HEK293T (cell line): ENCODE results near the gene COPS3.

ENCODE experiments used
- ARNT ChIP-seq: fragments of 450-650 bp; IDR thresholded peaks from 2 replicates; pipeline ENCODE4 v1.6.1; 2017; ENCODE audit warnings: mild to moderate bottlenecking
- ELF4 ChIP-seq: fragments of 450-650 bp; IDR thresholded peaks from 2 replicates; pipeline ENCODE4 v1.6.1; 2017; ENCODE audit warnings: antibody characterized with exemption
- FOXA1 ChIP-seq: fragments of 450-650 bp; IDR thresholded peaks from 2 replicates; pipeline ENCODE4 v1.6.1; 2016; ENCODE audit warnings: mild to moderate bottlenecking
- FOXM1 ChIP-seq: fragments of 450-650 bp; IDR thresholded peaks from 2 replicates; pipeline ENCODE4 v1.6.1; 2017; ENCODE audit warnings: mild to moderate bottlenecking, borderline replicate concordance
- LEF1 ChIP-seq: fragments of 450-650 bp; IDR thresholded peaks from 2 replicates; pipeline ENCODE4 v1.6.1; 2017; ENCODE audit warnings: mild to moderate bottlenecking, borderline replicate concordance
- SP1 ChIP-seq: fragments of 450-650 bp; IDR thresholded peaks from 2 replicates; pipeline ENCODE4 v1.6.1; 2017
- SUZ12 ChIP-seq: fragments of 450-650 bp; IDR thresholded peaks from 2 replicates; pipeline ENCODE4 v1.6.1; 2016; ENCODE audit warnings: mild to moderate bottlenecking
- TARDBP ChIP-seq: fragments of 450-650 bp; IDR thresholded peaks from 2 replicates; pipeline ENCODE4 v1.6.1; 2016

DNA sequence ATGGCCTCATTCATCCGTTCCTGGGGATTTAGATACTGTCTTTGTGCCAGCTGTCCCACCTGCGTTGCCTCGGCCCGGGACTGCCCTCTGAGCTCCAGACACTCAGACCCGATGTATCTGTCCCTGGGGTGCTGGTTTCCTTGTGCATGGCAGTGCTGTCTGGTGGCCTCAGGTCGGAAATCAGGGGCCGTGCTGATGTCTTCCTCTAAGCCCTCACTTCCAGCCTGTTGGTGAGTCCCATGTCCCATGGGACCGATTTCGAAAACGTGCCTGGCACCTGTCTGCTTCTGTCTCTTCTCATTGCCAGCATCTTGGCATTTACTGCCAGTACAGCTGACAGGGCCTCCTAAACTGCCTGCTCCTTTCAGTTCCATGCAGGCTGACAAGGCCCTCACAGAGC lies 44.2 kb upstream of the COPS3 start:
- TF ChIP-seq FOXA1 (no peak), FOXM1 (no peak), SUZ12 (no peak), TARDBP (no peak), LEF1 (no peak), ARNT (no peak), ELF4 (no peak), SP1 (no peak)
